NT2/D1 (cell line): ENCODE results near the gene GCNA.

Source experiments
- SUZ12 ChIP-seq: IDR thresholded peaks from 2 replicates; pipeline ENCODE4 v1.6.1; 2011; ENCODE audit not compliant: insufficient read length, insufficient read depth; ENCODE audit errors: extremely low read depth
- YY1 ChIP-seq: IDR thresholded peaks from 2 replicates; pipeline ENCODE4 v1.6.1; 2011; ENCODE audit not compliant: insufficient read length, insufficient read depth
- ZNF274 ChIP-seq: IDR thresholded peaks from 2 replicates; pipeline ENCODE4 v1.6.1; 2011; ENCODE audit warnings: mild to moderate bottlenecking, low read depth, low read length

DNA sequence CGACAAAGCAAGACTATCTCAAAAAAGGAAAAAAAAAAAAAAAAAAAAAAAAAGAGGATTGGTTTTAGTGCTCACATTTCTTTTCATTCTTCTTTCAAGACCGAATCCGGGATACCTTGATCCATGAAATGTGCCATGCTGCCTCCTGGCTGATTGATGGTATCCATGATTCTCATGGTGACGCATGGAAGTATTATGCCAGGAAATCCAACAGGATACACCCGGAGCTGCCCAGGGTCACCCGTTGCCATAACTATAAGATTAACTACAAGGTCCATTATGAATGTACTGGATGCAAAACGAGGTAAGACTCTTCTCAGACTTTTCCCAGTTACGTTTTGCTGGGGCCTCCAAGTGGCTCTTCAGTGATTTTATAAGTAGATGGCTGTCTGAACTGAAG lies 34.0 kb downstream of the GCNA start:
- TF ChIP-seq YY1 (no peak), ZNF274 (no peak), SUZ12 (no peak)
